ENCODE measurements around the gene CCN2.
"Not testable (repeated sequence)": the region's sequence is repeated elsewhere in the genome, so short reads cannot be mapped to it uniquely, and the experiment has no call there.

CCN2 gene

GRCh38 chr6:131908787-131909186, 42.4 kb downstream of the CCN2 start:
- DNase-seq = not testable (repeated sequence)

- not testable (repeated sequence) for DNase-seq
Measured at GRCh38 chr6:131903734-131904133, 47.4 kb downstream of the CCN2 start.

- not testable (repeated sequence) for DNase-seq
Measured at GRCh38 chr6:131901326-131901873, 49.8 kb downstream of the CCN2 start.

- DNase-seq = no peak
Measured at GRCh38 chr6:131900231-131900630, 50.9 kb downstream of the CCN2 start.

- no peak for DNase-seq
Measured at GRCh38 chr6:131898718-131899117, 52.5 kb downstream of the CCN2 start.

Data from NK-92 treated with Interleukin-12 subunit alpha and Interleukin-12 subunit beta, amount 100 ng/mL, for 24 hours (cell line).